ENCODE measurements around the gene PALB2.

GRCh38 chr16:23567602-23568001, 73.5 kb downstream of the PALB2 start:
- TF ChIP-seq POLR2A (IDR thresholded peaks at IDR 0.05) (no peak), CTCF (IDR thresholded peaks at IDR 0.05) (no peak)

Data from esophagus squamous epithelium (tissue), 4 donors.